ENCODE results near the gene SSX7. TPM values are rescaled to one million over a fixed set of nuclear protein-coding genes. Genes with fewer than 3 reads are reported as not detected.

The SSX7 gene
- total RNA-seq, 2 donors from 2014 or later, result not detected

GRCh38 chrX:52598886-52599285 lies 55.8 kb downstream of the SSX7 start:
- Histone ChIP-seq H3K27me3 (replicated peaks; ENCODE audit: insufficient read depth) (no peaks in the 10 kb centered on the region), H3K4me3 (no peak overlapping the region), H3K36me3 (no peaks in the 10 kb centered on the region), H3K4me1 (replicated peaks) (no peaks in the 10 kb centered on the region), H3K9me3 (no peaks in the 10 kb centered on the region), H3K27ac (no peak overlapping the region)
- no peak for DNase-seq (ENCODE audit: low spot score)
- TF ChIP-seq POLR2A (IDR thresholded peaks at IDR 0.05), result no peak
- TF ChIP-seq POLR2AphosphoS5 (IDR thresholded peaks at IDR 0.05), result no peak
- TF ChIP-seq CTCF (IDR thresholded peaks at IDR 0.05), result no peak
- intact Hi-C loops (cut with DNase I), result no loop called here
- WGBS, result 83% methylated on average over 4 of the region's 7 CpGs

- Histone ChIP-seq H3K9me3 (no peaks in the 10 kb centered on the region), H3K27ac (no peak overlapping the region), H3K36me3 (no peaks in the 10 kb centered on the region), H3K4me3 (no peak overlapping the region), H3K27me3 (replicated peaks; ENCODE audit: insufficient read depth) (no peaks in the 10 kb centered on the region), H3K4me1 (replicated peaks) (no peaks in the 10 kb centered on the region)
- DNase-seq (ENCODE audit: low spot score), result no peak
- WGBS, result 96% methylated on average over 6 of the region's 6 CpGs
- no peak for TF ChIP-seq POLR2A (IDR thresholded peaks at IDR 0.05)
- no peak for TF ChIP-seq CTCF (IDR thresholded peaks at IDR 0.05)
- no peak for TF ChIP-seq POLR2AphosphoS5 (IDR thresholded peaks at IDR 0.05)
- intact Hi-C loops (cut with DNase I), result no loop called here
Observed at GRCh38 chrX:52594658-52595057, 60.0 kb downstream of the SSX7 start.

Small RNAs within 50 kb of the gene (small RNA-seq; reads per million reads assigned to genes)
- gene AL450023.3 (0 reads per million in 2 donors), gene RNA5SP504 (0 to 0.10 reads per million in 2 donors)

Other genes starting within 250 kb of the SSX7 start
- gene XAGE1A, start 159.1 kb downstream of the SSX7 start, total RNA-seq, result 10 to 100 TPM in 1 of 2 donors, not detected in 1; 29.7 TPM
- 10 to 100 TPM in 1 of 2 donors, not detected in 1; 29.7 TPM for gene XAGE1B, start 137.8 kb downstream of the SSX7 start, total RNA-seq
- gene SSX2, start 52.3 kb upstream of the SSX7 start, total RNA-seq, result 10 to 100 TPM in 1 of 2 donors, not detected in 1; 12.4 TPM
- gene SSX2B, start 96.4 kb upstream of the SSX7 start, total RNA-seq, result not detected
- gene SPANXN5, start 142.5 kb upstream of the SSX7 start, total RNA-seq, result under 1 TPM in 1 of 2 donors, not detected in 1; 0.68 TPM
- not detected for gene XAGE5, start 156.4 kb upstream of the SSX7 start, total RNA-seq
- gene XAGE3, start 213.2 kb upstream of the SSX7 start, total RNA-seq, result not detected
- gene FAM156B, start 242.4 kb upstream of the SSX7 start, total RNA-seq, result 10 to 100 TPM; 11.3 to 55.2 TPM

Measured in prostate gland (tissue), 2 donors.